GM21423 (cell line): ENCODE data around the gene TCERG1.
"Not testable (repeated sequence)": the region's sequence is repeated elsewhere in the genome, so short reads cannot be mapped to it uniquely, and the experiment has no call there.

ENCODE experiments used
- ATAC-seq: cut with Tn5 transposase; IDR thresholded peaks from one replicate; pipeline ENCODE4 v1.9.1; 2021; ENCODE audit warnings: mild to moderate bottlenecking, moderate library complexity; ENCODE audit not compliant: unreplicated experiment

Gene TCERG1

GRCh38 chr5:146519554-146519953 lies 72.4 kb downstream of the TCERG1 start:
- no peak for ATAC-seq

GRCh38 chr5:146520731-146521130 lies 73.6 kb downstream of the TCERG1 start:
- no peak for ATAC-seq

- no peak for ATAC-seq
Observed at GRCh38 chr5:146521403-146522106, 74.4 kb downstream of the TCERG1 start.

DNA sequence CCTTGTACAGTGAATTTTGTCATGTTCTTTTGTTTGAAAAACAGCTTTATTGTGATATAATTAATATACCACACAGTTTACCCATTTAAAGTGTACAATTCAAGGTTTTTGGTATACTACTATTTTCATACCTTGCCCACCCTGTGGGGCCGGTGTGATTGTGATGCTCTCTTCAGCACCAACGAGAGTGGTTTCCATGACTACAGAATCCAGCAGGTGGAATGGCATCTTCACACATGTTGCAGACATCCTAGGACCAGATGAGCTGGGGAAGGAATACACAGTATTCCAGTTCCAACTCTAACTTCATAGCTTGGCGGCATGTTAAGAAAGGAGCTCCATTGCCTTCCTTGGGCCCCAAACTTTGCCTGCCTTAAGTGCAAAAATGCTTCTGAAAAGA lies 76.6 kb downstream of the TCERG1 start:
- no peak for ATAC-seq

GRCh38 chr5:146527785-146528184 lies 80.7 kb downstream of the TCERG1 start:
- ATAC-seq, result no peak

DNA sequence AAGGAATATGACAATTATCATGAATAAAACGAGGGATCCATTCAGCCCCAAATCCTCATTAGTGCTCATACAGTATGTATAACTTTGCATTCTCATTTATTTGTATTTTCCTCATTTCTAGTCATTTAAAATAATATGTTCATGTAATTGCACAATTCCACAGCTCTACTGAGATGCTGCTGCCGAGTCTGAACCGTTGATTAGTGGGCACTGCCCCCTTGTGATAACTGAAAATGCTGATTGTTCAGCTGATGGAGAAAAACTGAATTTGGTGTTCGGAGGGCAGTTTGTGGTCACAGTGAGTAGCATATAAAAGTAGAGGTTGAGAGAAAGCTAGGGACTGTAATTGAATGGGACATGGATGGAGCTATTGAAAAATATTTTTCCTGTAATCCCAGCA lies 81.1 kb downstream of the TCERG1 start:
- ATAC-seq, result no peak

- peak; percentile 61 for ATAC-seq
Observed at GRCh38 chr5:146529984-146530383, 82.9 kb downstream of the TCERG1 start.

DNA sequence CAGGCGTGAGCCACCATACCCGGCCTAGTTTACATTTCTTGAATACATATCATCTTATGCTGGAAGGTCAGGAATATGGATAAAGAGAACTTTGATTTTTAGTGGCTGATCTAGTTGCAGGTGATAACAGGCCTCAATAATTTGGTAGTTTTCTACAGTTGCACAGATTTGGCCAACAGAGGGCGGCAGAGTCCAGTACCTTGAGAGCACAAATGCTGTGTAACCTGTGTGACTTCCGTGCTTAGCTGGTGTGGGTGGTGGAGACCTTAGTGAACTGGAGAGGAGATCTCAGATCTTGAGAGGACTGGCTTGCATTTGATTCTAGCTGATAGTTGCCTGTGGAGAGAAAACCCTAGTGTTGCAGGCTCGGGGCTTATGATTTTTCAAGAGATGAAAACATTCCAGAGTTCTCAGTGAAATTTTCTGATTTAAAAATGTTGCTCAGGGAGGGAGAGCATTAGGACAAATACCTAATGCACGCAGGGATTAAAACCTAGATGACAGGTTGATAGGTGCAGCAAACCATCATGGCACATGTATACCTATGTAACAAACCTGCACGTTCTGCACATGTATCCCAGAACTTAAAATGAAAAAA lies 86.2 kb downstream of the TCERG1 start:
- ATAC-seq, result peak; percentile 94

- ATAC-seq, result no peak
Observed at GRCh38 chr5:146533882-146534281, 86.7 kb downstream of the TCERG1 start.

DNA sequence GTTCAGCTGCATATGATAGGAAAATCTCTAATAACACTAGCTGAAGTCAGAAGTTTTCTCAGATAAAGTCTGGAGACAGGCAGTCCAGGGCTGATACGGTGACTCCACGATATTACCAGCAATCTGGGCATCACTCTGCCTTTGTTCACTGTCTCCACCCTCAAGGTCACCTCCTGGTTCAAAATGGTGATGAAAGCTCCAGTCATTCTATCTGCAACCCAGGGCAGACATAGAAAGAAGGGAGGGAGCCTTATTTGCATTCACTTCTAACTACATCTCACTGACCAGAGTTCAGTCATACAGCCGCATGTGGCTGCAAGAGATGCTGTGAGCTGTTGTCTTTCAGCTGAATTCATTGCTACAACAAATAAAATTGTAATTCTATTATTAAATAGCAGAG lies 91.3 kb downstream of the TCERG1 start:
- no peak for ATAC-seq

GRCh38 chr5:146539973-146540372 lies 92.8 kb downstream of the TCERG1 start:
- no peak for ATAC-seq

- no peak for ATAC-seq
Observed at GRCh38 chr5:146540414-146540813, 93.3 kb downstream of the TCERG1 start.

- peak; percentile 99 for ATAC-seq
Observed at GRCh38 chr5:146541958-146542849, 95.1 kb downstream of the TCERG1 start.

- no peak for ATAC-seq
Observed at GRCh38 chr5:146544232-146544631, 97.1 kb downstream of the TCERG1 start.

- no peak for ATAC-seq
Observed at GRCh38 chr5:146548781-146549449, 101.8 kb downstream of the TCERG1 start.

- ATAC-seq, result no peak
Observed at GRCh38 chr5:146549615-146550014, 102.5 kb downstream of the TCERG1 start.

DNA sequence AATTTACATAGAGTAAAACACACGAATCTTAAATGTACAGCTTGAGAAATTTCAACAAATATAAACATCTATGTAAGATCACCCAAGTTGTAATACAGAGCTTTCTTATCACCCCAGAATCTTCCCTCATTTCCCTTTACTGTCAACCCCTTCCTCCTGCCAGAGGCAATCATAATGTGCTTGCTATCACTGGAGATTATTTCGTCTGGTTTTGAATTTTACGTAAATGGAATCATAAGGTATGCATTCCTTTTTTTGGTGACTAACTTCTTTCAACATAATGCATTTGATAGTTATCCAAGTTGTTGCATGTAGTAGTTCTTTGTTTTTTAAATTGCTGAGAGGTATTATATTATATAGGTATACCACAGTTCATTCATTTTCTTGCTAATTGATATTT lies 106.3 kb downstream of the TCERG1 start:
- no peak for ATAC-seq

GRCh38 chr5:146556884-146557283 lies 109.8 kb downstream of the TCERG1 start:
- not testable (repeated sequence) for ATAC-seq

DNA sequence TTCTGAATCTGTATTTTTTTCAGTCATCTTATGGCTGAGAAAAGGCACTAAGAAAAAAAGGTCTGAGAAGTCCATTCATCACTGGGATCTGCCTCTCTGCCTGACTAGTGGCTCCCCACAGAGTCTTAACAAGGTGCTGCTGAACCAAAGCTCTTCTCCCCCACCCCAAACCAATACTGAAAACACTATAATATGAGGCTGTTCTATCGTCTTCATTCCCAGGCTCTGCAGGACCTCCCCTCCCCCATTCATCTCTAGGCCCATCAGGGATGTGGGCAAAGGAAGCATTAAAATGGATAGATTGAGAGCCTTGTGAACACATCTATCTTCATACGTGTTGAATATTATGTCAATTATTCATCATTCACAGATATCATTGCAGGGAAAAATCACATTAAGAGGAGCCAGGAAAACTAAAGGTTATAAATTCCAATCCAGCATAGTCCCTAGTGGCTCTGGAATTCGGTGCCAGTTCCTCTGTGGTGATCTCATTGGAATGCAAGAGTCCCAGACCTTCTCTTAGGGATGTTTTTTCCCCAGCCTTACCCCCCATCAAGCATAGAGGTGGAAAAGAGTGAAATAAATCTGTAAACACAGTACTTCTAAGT lies 113.2 kb downstream of the TCERG1 start:
- ATAC-seq, result no peak
